SK-N-SH treated with all-trans-retinoic acid at 6 μM for 48 hours (cell line): ENCODE measurements around the gene ZNF107.
"Not testable (repeated sequence)": the region's sequence is repeated elsewhere in the genome, so short reads cannot be mapped to it uniquely, and the experiment has no call there.

Source experiments
- ATAC-seq: fragments of 200-7000 bp; cut with Tn5 transposase; 3 replicates; pipeline ENCODE4 v1.9.1; 2020; ENCODE audit warnings: mild to moderate bottlenecking, moderate library complexity
- ARNTL ChIP-seq: fragments of 450-650 bp; formaldehyde crosslinking; IDR thresholded peaks from 2 replicates; pipeline ENCODE4 v1.5.0; 2020; ENCODE audit warnings: low read depth, mild to moderate bottlenecking, moderate library complexity, borderline replicate concordance
- BACH2 ChIP-seq: fragments of 250-450 bp; sonication (Bioruptor Pico); IDR thresholded peaks from 2 replicates; pipeline ENCODE4 v1.9.0; 2021; ENCODE audit warnings: mild to moderate bottlenecking, borderline replicate concordance
- CSDC2 ChIP-seq: fragments of 250-450 bp; sonication (Bioruptor Pico); IDR thresholded peaks from 2 replicates; pipeline ENCODE4 v1.5.0; 2020; ENCODE audit warnings: mild to moderate bottlenecking, moderate library complexity
- CSRNP3 ChIP-seq: fragments of 250-450 bp; sonication (Bioruptor Pico); IDR thresholded peaks from 2 replicates; pipeline ENCODE4 v1.5.1; 2021; ENCODE audit warnings: mild to moderate bottlenecking, moderate library complexity
- ESRRG ChIP-seq: fragments of 250-450 bp; sonication (Bioruptor Pico); IDR thresholded peaks from 2 replicates; pipeline ENCODE4 v1.6.1; 2021; ENCODE audit warnings: mild to moderate bottlenecking
- GLIS3 ChIP-seq: fragments of 250-450 bp; sonication (Bioruptor Pico); IDR thresholded peaks from 2 replicates; pipeline ENCODE4 v1.5.0; 2020; ENCODE audit warnings: mild to moderate bottlenecking, moderate library complexity
- ISL1 ChIP-seq: fragments of 250-450 bp; sonication (Bioruptor Pico); IDR thresholded peaks from 2 replicates; pipeline ENCODE4 v2.1.2; 2022; ENCODE audit warnings: mild to moderate bottlenecking, moderate library complexity
- OSR1 ChIP-seq: fragments of 250-450 bp; sonication (Bioruptor Pico); IDR thresholded peaks from 2 replicates; pipeline ENCODE4 v1.8.0; 2022; ENCODE audit warnings: moderate library complexity, mild to moderate bottlenecking, inconsistent platforms
- PATZ1 ChIP-seq: fragments of 250-450 bp; sonication (Bioruptor Pico); IDR thresholded peaks from 2 replicates; pipeline ENCODE4 v1.8.0; 2020; ENCODE audit warnings: mild to moderate bottlenecking, moderate library complexity, borderline replicate concordance
- POU6F1 ChIP-seq: fragments of 250-450 bp; sonication (Bioruptor Pico); IDR thresholded peaks from 2 replicates; pipeline ENCODE4 v1.8.0; 2021; ENCODE audit warnings: low read depth, mild to moderate bottlenecking, moderate library complexity, borderline replicate concordance
- PPARA ChIP-seq: fragments of 250-450 bp; sonication (Bioruptor Pico); IDR thresholded peaks from 2 replicates; pipeline ENCODE4 v1.5.0; 2020; ENCODE audit warnings: mild to moderate bottlenecking, borderline replicate concordance
- RARB ChIP-seq: fragments of 250-450 bp; sonication (Bioruptor Pico); IDR thresholded peaks from 2 replicates; pipeline ENCODE4 v1.8.0; 2021; ENCODE audit warnings: mild to moderate bottlenecking, moderate library complexity
- SNAI2 ChIP-seq: fragments of 250-450 bp; sonication (Bioruptor Pico); IDR thresholded peaks from 2 replicates; pipeline ENCODE4 v1.5.0; 2020; ENCODE audit warnings: mild to moderate bottlenecking, moderate library complexity
- TCF4 ChIP-seq: fragments of 250-450 bp; sonication (Bioruptor Pico); IDR thresholded peaks from 2 replicates; pipeline ENCODE4 v1.8.0; 2021; ENCODE audit warnings: mild to moderate bottlenecking, moderate library complexity, borderline replicate concordance
- TOX ChIP-seq: fragments of 250-450 bp; sonication (Bioruptor Pico); IDR thresholded peaks from 2 replicates; pipeline ENCODE4 v1.8.0; 2021; ENCODE audit warnings: mild to moderate bottlenecking, moderate library complexity, borderline replicate concordance
- TSHZ2 ChIP-seq: fragments of 250-450 bp; sonication (Bioruptor Pico); IDR thresholded peaks from 2 replicates; pipeline ENCODE4 v1.5.0; 2020; ENCODE audit warnings: mild to moderate bottlenecking, moderate library complexity
- ZC3H10 ChIP-seq: fragments of 250-450 bp; sonication (Bioruptor Pico); IDR thresholded peaks from 2 replicates; pipeline ENCODE4 v1.5.1; 2021; ENCODE audit warnings: mild to moderate bottlenecking, moderate library complexity
- ZFP30 ChIP-seq: fragments of 450-650 bp; formaldehyde crosslinking; IDR thresholded peaks from 2 replicates; pipeline ENCODE4 v1.5.0; 2022; ENCODE audit warnings: mild to moderate bottlenecking, moderate library complexity
- ZNF70 ChIP-seq: fragments of 450-650 bp; formaldehyde crosslinking; IDR thresholded peaks from 2 replicates; pipeline ENCODE4 v1.5.0; 2020; ENCODE audit warnings: mild to moderate bottlenecking, moderate library complexity
- TF ChIP-seq, protein P1 (sequence below): fragments of 250-450 bp; sonication (Bioruptor Pico); IDR thresholded peaks from 2 replicates; pipeline ENCODE4 v1.5.1; 2020; ENCODE audit warnings: low read depth, mild to moderate bottlenecking, moderate library complexity

Gene ZNF107

DNA sequence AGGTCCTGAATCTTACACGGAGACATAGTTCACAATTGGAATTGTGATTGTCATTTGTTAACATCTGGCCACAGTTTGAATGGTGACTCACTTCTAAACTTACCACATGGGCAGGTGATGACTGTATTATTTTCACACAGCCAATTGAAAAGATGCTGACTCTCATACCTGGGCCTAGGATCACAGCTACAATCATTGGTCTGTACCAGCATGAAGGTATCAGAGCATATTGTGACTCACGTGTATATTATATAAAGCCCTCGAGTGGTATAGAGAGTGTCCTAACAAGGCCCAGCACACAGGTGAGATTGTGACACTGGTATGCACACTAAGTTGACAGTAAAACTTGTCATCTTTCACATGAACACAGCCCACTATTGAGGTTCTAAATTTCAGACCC, 9.4 kb upstream of the ZNF107 start:
- no peak for ATAC-seq
- TF ChIP-seq BACH2 (CRISPR knock-in tag) (no peak), TSHZ2 (CRISPR knock-in tag) (no peak), PATZ1 (CRISPR knock-in tag) (no peak), ZFP30 (CRISPR knock-in tag) (no peak), ZNF70 (CRISPR knock-in tag) (no peak), SNAI2 (CRISPR knock-in tag) (no peak), TOX (CRISPR knock-in tag) (no peak), POU6F1 (CRISPR knock-in tag) (no peak), PPARA (no peak), TCF4 (CRISPR knock-in tag) (no peak), CSDC2 (CRISPR knock-in tag) (no peak), ARNTL (CRISPR knock-in tag) (no peak), RARB (CRISPR knock-in tag) (no peak), ISL1 (CRISPR knock-in tag) (no peak), ESRRG (CRISPR knock-in tag) (no peak), OSR1 (CRISPR knock-in tag) (no peak), ZC3H10 (no peak), CSRNP3 (CRISPR knock-in tag) (no peak)
- TF ChIP-seq, protein P1, sequence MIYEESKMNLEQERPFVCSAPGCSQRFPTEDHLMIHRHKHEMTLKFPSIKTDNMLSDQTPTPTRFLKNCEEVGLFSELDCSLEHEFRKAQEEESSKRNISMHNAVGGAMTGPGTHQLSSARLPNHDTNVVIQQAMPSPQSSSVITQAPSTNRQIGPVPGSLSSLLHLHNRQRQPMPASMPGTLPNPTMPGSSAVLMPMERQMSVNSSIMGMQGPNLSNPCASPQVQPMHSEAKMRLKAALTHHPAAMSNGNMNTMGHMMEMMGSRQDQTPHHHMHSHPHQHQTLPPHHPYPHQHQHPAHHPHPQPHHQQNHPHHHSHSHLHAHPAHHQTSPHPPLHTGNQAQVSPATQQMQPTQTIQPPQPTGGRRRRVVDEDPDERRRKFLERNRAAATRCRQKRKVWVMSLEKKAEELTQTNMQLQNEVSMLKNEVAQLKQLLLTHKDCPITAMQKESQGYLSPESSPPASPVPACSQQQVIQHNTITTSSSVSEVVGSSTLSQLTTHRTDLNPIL: no peak

- ATAC-seq: not testable (repeated sequence)
Observed at GRCh38 chr7:64662091-64662490, 3.8 kb upstream of the ZNF107 start.

DNA sequence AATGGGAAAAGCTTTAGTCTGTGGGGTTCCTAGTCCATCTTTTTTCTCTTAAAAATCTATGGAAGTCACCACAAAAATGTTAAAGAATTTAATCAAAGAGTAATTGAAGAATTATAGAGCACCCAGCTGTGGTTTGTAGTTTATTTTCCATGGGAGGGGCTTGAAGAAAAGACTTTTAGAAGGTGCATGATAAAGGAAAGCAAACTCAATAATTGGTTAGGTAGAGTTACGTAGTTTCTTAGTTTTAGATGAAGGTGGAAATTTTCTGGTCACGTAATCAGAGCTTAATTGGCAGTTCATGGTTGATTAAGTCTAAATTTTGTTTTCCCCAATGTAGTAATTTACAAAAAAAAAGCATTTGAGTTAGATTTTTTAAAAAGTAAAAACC, 724 bp downstream of the ZNF107 start:
- ATAC-seq: no peak
- TF ChIP-seq GLIS3 (CRISPR knock-in tag) (no peak), PATZ1 (CRISPR knock-in tag) (no peak), POU6F1 (CRISPR knock-in tag) (no peak), ESRRG (CRISPR knock-in tag) (no peak), BACH2 (CRISPR knock-in tag) (no peak), ZFP30 (CRISPR knock-in tag) (no peak), TCF4 (CRISPR knock-in tag) (no peak), ISL1 (CRISPR knock-in tag) (no peak), SNAI2 (CRISPR knock-in tag) (no peak), RARB (CRISPR knock-in tag) (no peak)
- TF ChIP-seq, protein P1: no peak
